GM04504 (cell line): ENCODE results near the gene CZIB.

Experiments
- DNase-seq: peaks from one replicate; pipeline ENCODE4 v3.0.0-alpha.2; 2012; ENCODE audit warnings: low read depth

The CZIB gene

GRCh38 chr1:53220171-53220961 is at the start of gene CZIB:
CZIB (minus strand) TSS chr1:53220634; CDS start chr1:53220575, 59 bp downstream.
- DNase-seq = peak; percentile 80

GRCh38 chr1:53270107-53270506 is 49.7 kb upstream of the CZIB start:
- no peak for DNase-seq

GRCh38 chr1:53267761-53268160 is 47.3 kb upstream of the CZIB start:
- no peak for DNase-seq

GRCh38 chr1:53266038-53266437 is 45.6 kb upstream of the CZIB start:
- no peak for DNase-seq

- no peak for DNase-seq
Measured at GRCh38 chr1:53265581-53265980, 45.1 kb upstream of the CZIB start.

- DNase-seq = no peak
Measured at GRCh38 chr1:53264048-53264447, 43.6 kb upstream of the CZIB start.

GRCh38 chr1:53262000-53262399 is 41.6 kb upstream of the CZIB start:
- no peak for DNase-seq

GRCh38 chr1:53260631-53261247 is 40.3 kb upstream of the CZIB start:
- DNase-seq = no peak

GRCh38 chr1:53259932-53260331 is 39.5 kb upstream of the CZIB start:
- no peak for DNase-seq

- no peak for DNase-seq
Measured at GRCh38 chr1:53258216-53258615, 37.8 kb upstream of the CZIB start.

GRCh38 chr1:53257454-53258081 is 37.1 kb upstream of the CZIB start:
- DNase-seq = no peak

- DNase-seq = no peak
Measured at GRCh38 chr1:53256511-53257453, 36.3 kb upstream of the CZIB start.

- DNase-seq = no peak
Measured at GRCh38 chr1:53255031-53255430, 34.6 kb upstream of the CZIB start.

GRCh38 chr1:53254011-53254640 is 33.7 kb upstream of the CZIB start:
- no peak for DNase-seq

- no peak for DNase-seq
Measured at GRCh38 chr1:53250325-53250724, 29.9 kb upstream of the CZIB start.

GRCh38 chr1:53249706-53250105 is 29.3 kb upstream of the CZIB start:
- no peak for DNase-seq

GRCh38 chr1:53246261-53247134 is 26.1 kb upstream of the CZIB start:
- DNase-seq = peak; percentile 64

- DNase-seq = no peak
Measured at GRCh38 chr1:53244141-53244540, 23.7 kb upstream of the CZIB start.

GRCh38 chr1:53242381-53242780 is 21.9 kb upstream of the CZIB start:
- no peak for DNase-seq

GRCh38 chr1:53241828-53242227 is 21.4 kb upstream of the CZIB start:
- no peak for DNase-seq
